H1 (cell line): ENCODE measurements around the gene ST7L. TPM values are rescaled to one million over a fixed set of nuclear protein-coding genes. Genes with fewer than 3 reads are reported as not detected.

Experiments used
- JUN ChIP-seq: IDR thresholded peaks from 2 replicates; pipeline ENCODE4 v1.6.1; 2011; ENCODE audit warnings: low read depth, mild to moderate bottlenecking, improper control_type of control experiment, low read length
- polyA plus RNA-seq, 7 experiments: library from polyadenylated mRNA; depleted of rRNA in 3 of 7; stranded (reverse) in 5 of 7; unstranded in 2 of 7; fragments of >200 nt in 5 of 7; fragments of 200-250 nt in 2 of 7; gene quantifications; 1 replicate in 5 of 7; 2 replicates in 1 of 7; 4 replicates in 1 of 7; pipeline versions ENCODE4 v1.2.1 to v1.2.3, GENCODE V29; 2011 to 2013; ENCODE audit warnings: missing spikeins in 2 of 7, mixed read lengths in 2 of 7
- small RNA-seq: library from polyadenylated mRNA; stranded (forward); fragments of <200 nt; extraction: miRNeasy Mini kit (QIAGEN cat#:217004); gene quantifications from one replicate; pipeline ENCODE3, GENCODE V24; 2013; ENCODE audit not compliant: insufficient read depth
- total RNA-seq: library from RNA; stranded (reverse); fragmentation: NEBNext Ultra II Directional; extraction: Animal tissue kit (Norgen Biotek cat#: 25700); gene quantifications from 2 replicates; pipeline ENCODE4 v1.2.1, GENCODE V29; 2021
- TF ChIP-seq, protein P1 (sequence below): IDR thresholded peaks from 2 replicates; pipeline ENCODE4 v1.6.1; 2011; ENCODE audit warnings: low read depth, mild to moderate bottlenecking, low read length; ENCODE audit not compliant: insufficient read depth

The ST7L gene
- total and polyA plus RNA-seq, 2 of the 8 experiments (the other 6 are each of a cell fraction or from before 2014, with no cell fraction given), result 9.6 to 16.2 TPM

DNA sequence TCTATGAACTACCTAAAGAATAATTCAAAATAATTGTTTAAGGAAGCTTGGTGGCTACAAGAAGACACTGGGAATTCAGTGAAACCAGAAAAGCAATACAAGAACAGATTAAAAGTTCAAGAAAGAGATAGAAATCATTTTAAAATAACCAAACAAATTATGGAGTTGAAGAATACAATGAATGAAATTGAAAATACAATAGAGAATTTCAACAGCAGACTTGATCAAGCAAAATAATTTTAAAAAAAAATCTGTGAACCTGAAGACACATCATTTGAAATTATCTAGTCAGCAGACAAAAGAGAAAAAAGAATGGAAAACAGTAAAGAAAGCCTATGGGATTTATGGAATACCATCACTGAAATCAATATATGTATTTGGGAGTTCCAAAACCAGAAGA, 141.4 kb downstream of the ST7L start (continued):
- TF ChIP-seq, protein P1, sequence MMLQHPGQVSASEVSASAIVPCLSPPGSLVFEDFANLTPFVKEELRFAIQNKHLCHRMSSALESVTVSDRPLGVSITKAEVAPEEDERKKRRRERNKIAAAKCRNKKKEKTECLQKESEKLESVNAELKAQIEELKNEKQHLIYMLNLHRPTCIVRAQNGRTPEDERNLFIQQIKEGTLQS, result no peak
- no peak for TF ChIP-seq JUN

Small RNA genes lying within 50 kb of the gene (small RNA-seq; reads per million reads assigned to genes)
- gene RNU7-70P, result not detected

Other genes starting within 250 kb of the ST7L start
- gene CTTNBP2NL, start 222.9 kb downstream of the ST7L start, total RNA-seq, result 34.9 and 35.1 TPM in 2 replicates
- gene CTTNBP2NL, start 222.9 kb downstream of the ST7L start, polyA plus RNA-seq (2011; rRNA removed), result 4.8 and 6.4 TPM in 2 replicates
- 0.90 and 2.0 TPM in 2 replicates for gene WNT2B, start 110.2 kb downstream of the ST7L start, total RNA-seq
- gene WNT2B, start 110.2 kb downstream of the ST7L start, polyA plus RNA-seq (2011; rRNA removed), result 0.33 and 0.60 TPM in 2 replicates
- gene CAPZA1, start 691 bp upstream of the ST7L start, total RNA-seq, result 107 and 114 TPM in 2 replicates
- gene CAPZA1, start 691 bp upstream of the ST7L start, polyA plus RNA-seq (2011; rRNA removed), result 23.3 and 48.9 TPM in 2 replicates
- 105 and 109 TPM in 2 replicates for gene MOV10, start 55.5 kb upstream of the ST7L start, total RNA-seq
- 57.3 and 83.7 TPM in 2 replicates for gene MOV10, start 55.5 kb upstream of the ST7L start, polyA plus RNA-seq (2011; rRNA removed)
- gene RHOC, start 88.0 kb upstream of the ST7L start, total RNA-seq, result 53.6 and 57.6 TPM in 2 replicates
- 97.5 and 114 TPM in 2 replicates for gene RHOC, start 88.0 kb upstream of the ST7L start, polyA plus RNA-seq (2011; rRNA removed)
- 17.5 and 19.4 TPM in 2 replicates for gene PPM1J, start 96.2 kb upstream of the ST7L start, total RNA-seq
- gene PPM1J, start 96.2 kb upstream of the ST7L start, polyA plus RNA-seq (2011; rRNA removed), result 31.6 and 45.4 TPM in 2 replicates